T47D (cell line): Measurements from ENCODE around the gene AHRR.
"Not testable (repeated sequence)": the region's sequence is repeated elsewhere in the genome, so short reads cannot be mapped to it uniquely, and the experiment has no call there.

Experiments
- DNase-seq, 2 experiments: peaks; one replicate each; pipeline versions ENCODE4 v3.0.0 to v3.0.0-alpha.2; 2011 to 2012; ENCODE audit warnings: low read depth in 1 of 2, low spot score in 1 of 2
- JUND ChIP-seq: IDR thresholded peaks from 2 replicates; pipeline ENCODE4 v1.6.1; 2012; ENCODE audit warnings: low read depth
- in situ Hi-C: cut with HindIII; loops from 2 replicates; pipeline ENCODE4 v1.10.0; 2016; ENCODE audit warnings: low sequenced_read_pairs, low pct_unique_long_range_greater_than_20kb

AHRR gene

GRCh38 chr5:478982-479535, 157.5 kb downstream of the AHRR start:
- no peak for DNase-seq
- in situ Hi-C loops: no loop called here
- no peak for TF ChIP-seq JUND

DNA sequence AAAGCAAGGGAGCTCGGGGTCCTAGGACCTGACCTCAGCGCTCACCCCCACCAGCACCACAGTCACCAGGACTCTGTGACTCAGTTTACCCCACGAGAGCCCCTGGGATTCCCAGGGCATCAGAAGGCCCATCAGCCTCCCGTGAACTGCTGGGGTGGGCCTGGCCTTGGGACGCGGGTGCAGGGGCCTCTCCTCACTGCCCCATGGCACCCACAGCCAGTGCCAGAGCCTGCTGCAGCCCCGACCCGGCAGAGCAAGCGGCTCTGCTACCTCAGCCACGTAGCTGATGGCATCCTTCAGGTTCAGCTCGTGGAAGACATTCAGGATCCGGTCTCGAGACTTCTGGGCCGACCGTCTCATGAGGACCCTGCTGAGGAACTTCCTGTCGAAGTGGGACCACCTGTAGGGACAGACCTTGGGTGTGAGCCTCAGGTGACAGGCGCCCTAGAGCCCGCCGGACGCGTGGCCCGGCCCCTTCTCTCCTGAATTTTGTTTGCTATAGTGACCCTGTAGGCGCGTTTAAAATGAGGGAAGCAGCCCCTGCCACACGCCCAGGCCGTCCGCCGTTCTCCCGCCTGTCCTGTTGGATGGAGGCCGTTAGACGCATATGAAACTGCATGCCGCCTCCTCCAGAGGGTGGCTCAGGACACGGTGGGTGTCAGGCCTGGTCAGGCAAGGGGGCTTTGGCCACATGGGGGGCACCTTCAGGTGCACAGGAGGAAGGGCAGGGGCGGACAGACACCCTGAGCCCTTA, 158.2 kb downstream of the AHRR start:
- no peak for TF ChIP-seq JUND
- in situ Hi-C loops: no loop called here
- DNase-seq: no peak

- no peak for DNase-seq
- in situ Hi-C loops: no loop called here
- no peak for TF ChIP-seq JUND
These were observed 159.8 kb downstream of the AHRR start for GRCh38 chr5:481347-481746.

GRCh38 chr5:482021-482420, 160.5 kb downstream of the AHRR start:
- no peak for TF ChIP-seq JUND
- in situ Hi-C loops: no loop called here
- no peak for DNase-seq

- no peak for TF ChIP-seq JUND
- in situ Hi-C loops: no loop called here
- DNase-seq: no peak
These were observed 161.0 kb downstream of the AHRR start for GRCh38 chr5:482506-482905.

DNA sequence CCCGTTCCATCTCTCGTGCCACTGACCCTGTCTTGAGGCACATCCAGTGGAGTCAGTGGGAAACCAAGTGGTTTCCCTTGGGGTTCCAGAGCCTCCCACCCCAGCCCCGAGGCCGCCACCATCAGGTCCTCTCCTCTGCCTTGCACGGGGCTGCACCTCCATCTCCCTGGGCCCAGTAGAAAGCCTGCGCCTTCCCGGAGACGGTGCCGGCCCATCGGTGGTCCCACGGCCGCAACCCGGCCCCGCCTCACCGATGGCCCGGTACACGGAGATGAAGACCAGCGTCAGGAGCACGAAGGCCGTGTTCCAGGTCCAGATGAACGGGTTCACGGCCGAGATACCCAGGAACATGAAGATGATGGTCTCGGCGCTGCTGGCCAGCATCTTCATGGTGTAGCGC, 161.5 kb downstream of the AHRR start:
- DNase-seq: no peak
- TF ChIP-seq JUND: no peak
- in situ Hi-C loops: no loop called here

- in situ Hi-C loops: no loop called here
- no peak for TF ChIP-seq JUND
- no peak for DNase-seq
These were observed 162.1 kb downstream of the AHRR start for GRCh38 chr5:483434-484140.

- no peak for TF ChIP-seq JUND
- DNase-seq: no peak
- in situ Hi-C loops: no loop called here
These were observed 163.0 kb downstream of the AHRR start for GRCh38 chr5:484556-484955.

- TF ChIP-seq JUND: no peak
- no peak for DNase-seq
- in situ Hi-C loops: no loop called here
These were observed 163.8 kb downstream of the AHRR start for GRCh38 chr5:485113-485945.

DNA sequence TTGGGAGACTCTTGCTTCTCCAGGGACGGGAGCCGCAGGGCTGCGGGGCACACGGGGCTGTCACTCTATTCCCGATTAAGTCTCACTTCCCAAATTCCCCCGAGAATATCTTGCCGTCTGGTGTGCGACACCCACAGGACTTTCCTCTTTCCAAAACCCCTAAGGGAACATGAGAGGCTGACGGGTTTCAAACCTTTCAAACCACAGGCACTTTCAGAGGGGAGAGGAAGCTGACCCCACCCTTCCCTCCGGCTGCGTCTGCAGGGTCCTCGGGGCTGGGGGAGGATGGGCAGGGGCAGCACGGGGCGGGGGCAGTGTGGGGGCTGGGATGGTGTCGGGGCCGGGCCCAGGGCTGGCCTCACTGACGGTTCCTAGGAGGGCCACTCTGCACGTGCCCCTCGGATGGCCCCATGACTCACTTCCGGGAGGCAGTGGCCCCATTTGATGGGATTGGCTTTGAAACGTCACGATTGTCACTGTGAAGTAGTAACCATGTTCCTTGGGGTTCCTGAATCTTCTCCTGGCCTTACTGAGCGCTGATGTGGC, 164.5 kb downstream of the AHRR start:
- DNase-seq: no peak
- TF ChIP-seq JUND: no peak
- in situ Hi-C loops: no loop called here

DNA sequence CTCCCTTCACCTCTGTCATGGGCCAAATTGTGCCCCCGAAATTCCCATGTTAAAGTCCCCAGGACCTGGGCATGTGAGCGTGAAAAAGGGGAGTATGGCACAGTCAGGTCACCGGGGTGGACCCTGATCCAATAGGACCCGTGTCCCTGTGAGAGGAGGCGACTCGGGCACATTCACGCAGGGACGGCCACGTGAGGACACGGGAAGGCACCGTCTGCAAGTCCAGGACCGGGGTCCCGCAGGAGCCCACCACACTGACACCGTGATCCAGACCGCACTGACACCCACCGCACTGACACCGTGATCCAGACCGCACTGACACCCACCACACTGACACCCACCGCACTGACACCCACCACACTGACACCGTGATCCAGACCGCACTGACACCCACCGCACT, 165.1 kb downstream of the AHRR start:
- DNase-seq, in situ Hi-C loops: not testable (repeated sequence)
